Measurements from ENCODE around the gene MTR. TPM values are rescaled to one million over a fixed set of nuclear protein-coding genes. Genes with fewer than 3 reads are reported as not detected.

MTR gene
- total RNA-seq, 4 donors from 2014 or later: 9.6 to 33.0 (median 24.8) TPM

- H3K27me3 ChIP-seq: no peaks in the 10 kb centered on the region
- no peak for DNase-seq
- TF ChIP-seq CTCF (IDR thresholded peaks at IDR 0.05) (no peak), POLR2A (IDR thresholded peaks at IDR 0.05) (no peak)
These were observed 37.5 kb upstream of the MTR start for GRCh38 chr1:236757640-236758039.

GRCh38 chr1:236759252-236759859 is 35.7 kb upstream of the MTR start:
- Histone ChIP-seq H3K4me1 (no peaks in the 10 kb centered on the region), H3K27ac (no peak overlapping the region), H3K9me3 (no peaks in the 10 kb centered on the region), H3K36me3 (no peaks in the 10 kb centered on the region), H3K4me3 (no peak overlapping the region), H3K27me3 (no peaks in the 10 kb centered on the region)
- TF ChIP-seq POLR2A (IDR thresholded peaks at IDR 0.05) (no peak), CTCF (IDR thresholded peaks at IDR 0.05) (peak in 5 of 6 experiments; percentile 6 to 72 (median 69))
- DNase-seq: no peak

More at GRCh38 chr1:236757640-236758039, 37.5 kb upstream of the MTR start:
- H3K27ac ChIP-seq: no peak overlapping the region
- H3K9me3 ChIP-seq: no peaks in the 10 kb centered on the region
- H3K36me3 ChIP-seq: no peaks in the 10 kb centered on the region
- no peaks in the 10 kb centered on the region for H3K4me1 ChIP-seq
- H3K4me3 ChIP-seq: no peak overlapping the region

- Histone ChIP-seq H3K27ac (no peak overlapping the region), H3K27me3 (no peaks in the 10 kb centered on the region), H3K4me3 (no peak overlapping the region), H3K36me3 (no peaks in the 10 kb centered on the region), H3K9me3 (no peaks in the 10 kb centered on the region), H3K4me1 (no peaks in the 10 kb centered on the region)
- TF ChIP-seq POLR2A (IDR thresholded peaks at IDR 0.05): no peak
- TF ChIP-seq CTCF (IDR thresholded peaks at IDR 0.05): no peak
- no peak for DNase-seq
These were observed 34.6 kb upstream of the MTR start for GRCh38 chr1:236760480-236760879.

- TF ChIP-seq CTCF (IDR thresholded peaks at IDR 0.05) (no peak), POLR2A (IDR thresholded peaks at IDR 0.05) (no peak)
- no peak for DNase-seq
- Histone ChIP-seq H3K4me1 (no peaks in the 10 kb centered on the region), H3K4me3 (no peak overlapping the region), H3K27ac (no peak overlapping the region), H3K27me3 (no peaks in the 10 kb centered on the region), H3K9me3 (no peaks in the 10 kb centered on the region), H3K36me3 (no peaks in the 10 kb centered on the region)
These were observed 34.1 kb upstream of the MTR start for GRCh38 chr1:236760986-236761385.

GRCh38 chr1:236761397-236762132 is 33.5 kb upstream of the MTR start:
- Histone ChIP-seq H3K4me3 (no peak overlapping the region), H3K36me3 (no peaks in the 10 kb centered on the region), H3K27ac (no peak overlapping the region), H3K27me3 (no peaks in the 10 kb centered on the region), H3K9me3 (no peaks in the 10 kb centered on the region), H3K4me1 (no peaks in the 10 kb centered on the region)
- no peak for DNase-seq
- TF ChIP-seq POLR2A (IDR thresholded peaks at IDR 0.05): no peak
- no peak for TF ChIP-seq CTCF (IDR thresholded peaks at IDR 0.05)

Data from Peyer's patch (tissue), 4 donors.